ENCODE data around the gene SACM1L.

SACM1L gene

GRCh38 chr3:45762647-45763302 is 73.6 kb downstream of the SACM1L start:
- DNase-seq, result no peak
- Histone ChIP-seq H3K9me3 (ENCODE audit: control insufficient read depth, low read length) (no peaks in the 10 kb centered on the region), H3K4me3 (ENCODE audit: insufficient read depth, low read depth, low read length, poor library complexity, severe bottlenecking) (no peak overlapping the region), H3K4me1 (ENCODE audit: control insufficient read depth, insufficient read depth, low read length, poor library complexity, severe bottlenecking) (no peaks in the 10 kb centered on the region), H3K27ac (ENCODE audit: insufficient read depth, low read length, poor library complexity, severe bottlenecking) (no peak overlapping the region), H3K36me3 (ENCODE audit: control insufficient read depth, insufficient read depth, low read length) (no peaks in the 10 kb centered on the region), H3K27me3 (replicated peaks; ENCODE audit: control insufficient read depth, insufficient read depth, low read length, poor library complexity, severe bottlenecking) (no peaks in the 10 kb centered on the region)

GRCh38 chr3:45763303-45763675 is 74.1 kb downstream of the SACM1L start:
- Histone ChIP-seq H3K4me1 (ENCODE audit: control insufficient read depth, insufficient read depth, low read length, poor library complexity, severe bottlenecking) (no peaks in the 10 kb centered on the region), H3K4me3 (ENCODE audit: insufficient read depth, low read depth, low read length, poor library complexity, severe bottlenecking) (no peak overlapping the region), H3K27me3 (replicated peaks; ENCODE audit: control insufficient read depth, insufficient read depth, low read length, poor library complexity, severe bottlenecking) (no peaks in the 10 kb centered on the region), H3K9me3 (ENCODE audit: control insufficient read depth, low read length) (no peaks in the 10 kb centered on the region), H3K36me3 (ENCODE audit: control insufficient read depth, insufficient read depth, low read length) (no peaks in the 10 kb centered on the region), H3K27ac (ENCODE audit: insufficient read depth, low read length, poor library complexity, severe bottlenecking) (no peak overlapping the region)
- DNase-seq, result no peak

- Histone ChIP-seq H3K27ac (ENCODE audit: insufficient read depth, low read length, poor library complexity, severe bottlenecking) (no peak overlapping the region), H3K36me3 (ENCODE audit: control insufficient read depth, insufficient read depth, low read length) (no peaks in the 10 kb centered on the region), H3K4me3 (ENCODE audit: insufficient read depth, low read depth, low read length, poor library complexity, severe bottlenecking) (no peak overlapping the region), H3K27me3 (replicated peaks; ENCODE audit: control insufficient read depth, insufficient read depth, low read length, poor library complexity, severe bottlenecking) (no peaks in the 10 kb centered on the region), H3K9me3 (ENCODE audit: control insufficient read depth, low read length) (no peaks in the 10 kb centered on the region), H3K4me1 (ENCODE audit: control insufficient read depth, insufficient read depth, low read length, poor library complexity, severe bottlenecking) (no peaks in the 10 kb centered on the region)
- DNase-seq, result no peak
Measured at GRCh38 chr3:45765266-45765851, 76.2 kb downstream of the SACM1L start.

GRCh38 chr3:45765958-45766357 is 76.8 kb downstream of the SACM1L start:
- no peak overlapping the region for H3K4me3 ChIP-seq (ENCODE audit: insufficient read depth, low read depth, low read length, poor library complexity, severe bottlenecking)
- no peaks in the 10 kb centered on the region for H3K36me3 ChIP-seq (ENCODE audit: control insufficient read depth, insufficient read depth, low read length)
- no peaks in the 10 kb centered on the region for H3K4me1 ChIP-seq (ENCODE audit: control insufficient read depth, insufficient read depth, low read length, poor library complexity, severe bottlenecking)
- no peak overlapping the region for H3K27ac ChIP-seq (ENCODE audit: insufficient read depth, low read length, poor library complexity, severe bottlenecking)
- no peak for DNase-seq
- H3K9me3 ChIP-seq (ENCODE audit: control insufficient read depth, low read length), result no peaks in the 10 kb centered on the region
- H3K27me3 ChIP-seq (replicated peaks; ENCODE audit: control insufficient read depth, insufficient read depth, low read length, poor library complexity, severe bottlenecking), result no peaks in the 10 kb centered on the region

GRCh38 chr3:45771166-45771775 is 82.1 kb downstream of the SACM1L start:
- no peak overlapping the region for H3K27ac ChIP-seq (ENCODE audit: insufficient read depth, low read length, poor library complexity, severe bottlenecking)
- H3K27me3 ChIP-seq (replicated peaks; ENCODE audit: control insufficient read depth, insufficient read depth, low read length, poor library complexity, severe bottlenecking), result no peaks in the 10 kb centered on the region
- no peaks in the 10 kb centered on the region for H3K9me3 ChIP-seq (ENCODE audit: control insufficient read depth, low read length)
- H3K4me1 ChIP-seq (ENCODE audit: control insufficient read depth, insufficient read depth, low read length, poor library complexity, severe bottlenecking), result peaks cover 8% of the 10 kb centered on the region
- H3K4me3 ChIP-seq (ENCODE audit: insufficient read depth, low read depth, low read length, poor library complexity, severe bottlenecking), result no peak overlapping the region
- no peaks in the 10 kb centered on the region for H3K36me3 ChIP-seq (ENCODE audit: control insufficient read depth, insufficient read depth, low read length)
- DNase-seq, result no peak

GRCh38 chr3:45771831-45772230 is 82.6 kb downstream of the SACM1L start:
- no peaks in the 10 kb centered on the region for H3K36me3 ChIP-seq (ENCODE audit: control insufficient read depth, insufficient read depth, low read length)
- DNase-seq, result no peak
- no peaks in the 10 kb centered on the region for H3K27me3 ChIP-seq (replicated peaks; ENCODE audit: control insufficient read depth, insufficient read depth, low read length, poor library complexity, severe bottlenecking)
- H3K4me1 ChIP-seq (ENCODE audit: control insufficient read depth, insufficient read depth, low read length, poor library complexity, severe bottlenecking), result peaks cover 8% of the 10 kb centered on the region
- H3K9me3 ChIP-seq (ENCODE audit: control insufficient read depth, low read length), result no peaks in the 10 kb centered on the region
- no peak overlapping the region for H3K4me3 ChIP-seq (ENCODE audit: insufficient read depth, low read depth, low read length, poor library complexity, severe bottlenecking)
- H3K27ac ChIP-seq (ENCODE audit: insufficient read depth, low read length, poor library complexity, severe bottlenecking), result no peak overlapping the region

GRCh38 chr3:45772341-45773035 is 83.3 kb downstream of the SACM1L start:
- no peak for DNase-seq
- H3K27ac ChIP-seq (ENCODE audit: insufficient read depth, low read length, poor library complexity, severe bottlenecking), result no peak overlapping the region
- H3K9me3 ChIP-seq (ENCODE audit: control insufficient read depth, low read length), result no peaks in the 10 kb centered on the region
- H3K4me3 ChIP-seq (ENCODE audit: insufficient read depth, low read depth, low read length, poor library complexity, severe bottlenecking), result no peak overlapping the region
- H3K36me3 ChIP-seq (ENCODE audit: control insufficient read depth, insufficient read depth, low read length), result no peaks in the 10 kb centered on the region
- H3K4me1 ChIP-seq (ENCODE audit: control insufficient read depth, insufficient read depth, low read length, poor library complexity, severe bottlenecking), result peaks cover 8% of the 10 kb centered on the region
- H3K27me3 ChIP-seq (replicated peaks; ENCODE audit: control insufficient read depth, insufficient read depth, low read length, poor library complexity, severe bottlenecking), result no peaks in the 10 kb centered on the region

GRCh38 chr3:45773072-45773471 is 83.9 kb downstream of the SACM1L start:
- H3K36me3 ChIP-seq (ENCODE audit: control insufficient read depth, insufficient read depth, low read length), result no peaks in the 10 kb centered on the region
- no peak overlapping the region for H3K27ac ChIP-seq (ENCODE audit: insufficient read depth, low read length, poor library complexity, severe bottlenecking)
- no peak for DNase-seq
- H3K4me1 ChIP-seq (ENCODE audit: control insufficient read depth, insufficient read depth, low read length, poor library complexity, severe bottlenecking), result peaks cover 8% of the 10 kb centered on the region
- no peaks in the 10 kb centered on the region for H3K9me3 ChIP-seq (ENCODE audit: control insufficient read depth, low read length)
- no peak overlapping the region for H3K4me3 ChIP-seq (ENCODE audit: insufficient read depth, low read depth, low read length, poor library complexity, severe bottlenecking)
- H3K27me3 ChIP-seq (replicated peaks; ENCODE audit: control insufficient read depth, insufficient read depth, low read length, poor library complexity, severe bottlenecking), result no peaks in the 10 kb centered on the region

GRCh38 chr3:45773714-45774449 is 84.7 kb downstream of the SACM1L start:
- Histone ChIP-seq H3K9me3 (ENCODE audit: control insufficient read depth, low read length) (no peaks in the 10 kb centered on the region), H3K27me3 (replicated peaks; ENCODE audit: control insufficient read depth, insufficient read depth, low read length, poor library complexity, severe bottlenecking) (no peaks in the 10 kb centered on the region), H3K4me3 (ENCODE audit: insufficient read depth, low read depth, low read length, poor library complexity, severe bottlenecking) (no peak overlapping the region), H3K27ac (ENCODE audit: insufficient read depth, low read length, poor library complexity, severe bottlenecking) (no peak overlapping the region), H3K36me3 (ENCODE audit: control insufficient read depth, insufficient read depth, low read length) (no peaks in the 10 kb centered on the region), H3K4me1 (ENCODE audit: control insufficient read depth, insufficient read depth, low read length, poor library complexity, severe bottlenecking) (peaks cover 8% of the 10 kb centered on the region)
- no peak for DNase-seq

Data from effector memory CD4-positive, alpha-beta T cell (primary cell).